Naive thymus-derived CD4-positive, alpha-beta T cell (primary cell): ENCODE data around the gene COL24A1. TPM values are rescaled to one million over a fixed set of nuclear protein-coding genes. Genes with fewer than 3 reads are reported as not detected.
A peak's percentile ranks its signal among the peaks of the same experiment; 100 is the strongest.

ENCODE experiments used
- ATAC-seq: fragments of 150-1000 bp; cut with Tn5 transposase; 2 replicates; pipeline ENCODE4 v1.10.0; 2021; ENCODE audit warnings: mild to moderate bottlenecking, moderate library complexity
- CTCF ChIA-PET: fragments of 350-600 bp; sonication (Branson Sonifier 250); formaldehyde crosslinking; loops from one replicate; lab custom pipeline; 2021; ENCODE audit warnings: antibody characterized with exemption; lab: Charles Lee
- POLR2A ChIA-PET: fragments of 350-600 bp; sonication (Branson Sonifier 250); formaldehyde crosslinking; loops from one replicate; lab custom pipeline; 2021; ENCODE audit warnings: antibody characterized with exemption, inconsistent platforms; lab: Charles Lee
- DNase-seq, 9 donors: peaks; one replicate each; pipeline versions ENCODE4 v3.0.0 to v3.0.0-alpha.2; 2020 to 2022; ENCODE audit warnings: mixed read lengths in 1 of 9
- H3K27ac ChIP-seq: one replicate; pipeline ENCODE4 v1.7.0; 2013; ENCODE audit warnings: mild to moderate bottlenecking, low read depth, low read length, moderate library complexity
- H3K27me3 ChIP-seq, 2 donors: one replicate each; pipeline ENCODE4 v1.7.0; 2013; ENCODE audit warnings: low read length in 2 of 2, mild to moderate bottlenecking in 2 of 2, moderate library complexity in 2 of 2; ENCODE audit not compliant: control insufficient read depth in 2 of 2, insufficient read depth in 2 of 2
- H3K36me3 ChIP-seq, 3 experiments: 1 replicate in 2 of 3; 2 replicates in 1 of 3; pipeline ENCODE4 v1.7.0; 2013; ENCODE audit warnings: low read length in 3 of 3, mild to moderate bottlenecking in 3 of 3, moderate library complexity in 1 of 3; ENCODE audit not compliant: insufficient read depth in 3 of 3, control insufficient read depth in 2 of 3
- H3K4me1 ChIP-seq, 2 donors: one replicate each; pipeline ENCODE4 v1.7.0; 2013; ENCODE audit warnings: low read length in 2 of 2, mild to moderate bottlenecking in 2 of 2, moderate library complexity in 1 of 2; ENCODE audit not compliant: control insufficient read depth in 2 of 2, insufficient read depth in 2 of 2
- H3K4me3 ChIP-seq: 2 replicates; pipeline ENCODE4 v1.7.0; 2013; ENCODE audit warnings: mild to moderate bottlenecking, low read length
- H3K9me3 ChIP-seq, 3 experiments: 1 replicate in 2 of 3; 2 replicates in 1 of 3; pipeline ENCODE4 v1.7.0; 2013; ENCODE audit warnings: low read length in 3 of 3; ENCODE audit not compliant: control insufficient read depth in 2 of 3
- H3K27ac Mint-ChIP-seq, 9 donors: one replicate each; pipeline ENCODE4 v1.8.0; 2020 to 2022; ENCODE audit warnings: mixed read lengths in 9 of 9, mild to moderate bottlenecking in 8 of 9, moderate library complexity in 5 of 9, inconsistent platforms in 2 of 9
- H3K27me3 Mint-ChIP-seq, 5 donors: one replicate each; pipeline ENCODE4 v1.8.0; 2021 to 2022; ENCODE audit warnings: mixed read lengths in 5 of 5, mild to moderate bottlenecking in 1 of 5
- H3K36me3 Mint-ChIP-seq, 5 donors: one replicate each; pipeline ENCODE4 v1.8.0; 2020 to 2022; ENCODE audit warnings: mixed read lengths in 5 of 5, mild to moderate bottlenecking in 3 of 5, inconsistent platforms in 1 of 5
- H3K4me1 Mint-ChIP-seq, 7 donors: one replicate each; pipeline ENCODE4 v1.8.0; 2020 to 2022; ENCODE audit warnings: mixed read lengths in 7 of 7, mild to moderate bottlenecking in 3 of 7, inconsistent platforms in 1 of 7
- H3K4me3 Mint-ChIP-seq, 10 donors: one replicate each; pipeline ENCODE4 v1.8.0; 2020 to 2022; ENCODE audit warnings: mild to moderate bottlenecking in 10 of 10, mixed read lengths in 10 of 10, moderate library complexity in 6 of 10, inconsistent platforms in 2 of 10
- H3K9me3 Mint-ChIP-seq, 11 donors: one replicate each; pipeline ENCODE4 v1.8.0; 2020 to 2022; ENCODE audit warnings: mixed read lengths in 11 of 11, mild to moderate bottlenecking in 4 of 11, inconsistent platforms in 1 of 11, moderate library complexity in 1 of 11
- intact Hi-C, 2 donors: fragments of 100-400 bp; cut with micrococcal nuclease; formaldehyde crosslinking; loops; one replicate each; pipeline ENCODE4 v1.15.1; 2023
- polyA plus RNA-seq, 2 donors: library from polyadenylated mRNA; unstranded; fragments of 300-500 nt; fragmentation: Illumina TruSeq; gene quantifications; one replicate each; pipeline ENCODE4 v1.2.3, GENCODE V29; 2021
- total RNA-seq, 6 experiments: library from RNA in 5 of 6; stranded (reverse) in 5 of 6; gene quantifications; 1 replicate in 5 of 6; 2 replicates in 1 of 6; pipeline ENCODE4 v1.2.3 and lab custom pipeline; 2021 to 2026

Gene COL24A1
- total and polyA plus RNA-seq, 7 experiments from 2014 or later, result 0.40 to 1.5 TPM; not detected in 5

GRCh38 chr1:86176226-86176625, 19.7 kb upstream of the COL24A1 start:
- Histone ChIP-seq H3K9me3 (no peaks in the 10 kb centered on the region), H3K4me1 (no peaks in the 10 kb centered on the region), H3K36me3 (no peaks in the 10 kb centered on the region), H3K27me3 (no peaks in the 10 kb centered on the region), H3K27ac (no peak overlapping the region), H3K4me3 (no peak overlapping the region)
- H3K4me3 Mint-ChIP-seq, result no peak overlapping the region
- intact Hi-C loops, result no loop called here
- POLR2A ChIA-PET, result no interaction called here
- H3K36me3 Mint-ChIP-seq, result no peaks in the 10 kb centered on the region
- no peaks in the 10 kb centered on the region for H3K4me1 Mint-ChIP-seq
- peaks cover 0 to 8% (median 0%) of the 10 kb centered on the region in 5 donors for H3K27me3 Mint-ChIP-seq
- H3K9me3 Mint-ChIP-seq, result peaks cover 0 to 7% (median 3%) of the 10 kb centered on the region in 11 donors
- DNase-seq, result no peak
- no peak for ATAC-seq
- CTCF ChIA-PET, result no interaction called here
- no peak overlapping the region for H3K27ac Mint-ChIP-seq

GRCh38 chr1:86175756-86176155, 19.2 kb upstream of the COL24A1 start:
- ATAC-seq, result no peak
- H3K27me3 ChIP-seq, result no peaks in the 10 kb centered on the region
- CTCF ChIA-PET, result no interaction called here
- no peak overlapping the region for H3K4me3 ChIP-seq
- POLR2A ChIA-PET, result no interaction called here
- no peaks in the 10 kb centered on the region for H3K36me3 ChIP-seq
- Mint-ChIP-seq H3K27me3 (peaks cover 0 to 8% (median 0%) of the 10 kb centered on the region in 5 donors), H3K27ac (no peak overlapping the region), H3K9me3 (peaks cover 0 to 7% (median 3%) of the 10 kb centered on the region in 11 donors), H3K36me3 (no peaks in the 10 kb centered on the region), H3K4me3 (no peak overlapping the region), H3K4me1 (no peaks in the 10 kb centered on the region)
- H3K9me3 ChIP-seq, result no peaks in the 10 kb centered on the region
- intact Hi-C loops, result no loop called here
- no peak for DNase-seq
- no peaks in the 10 kb centered on the region for H3K4me1 ChIP-seq
- no peak overlapping the region for H3K27ac ChIP-seq

GRCh38 chr1:86169625-86170024, 13.1 kb upstream of the COL24A1 start:
- H3K27ac Mint-ChIP-seq, result no peak overlapping the region
- ATAC-seq (no peak), DNase-seq (no peak)
- peaks cover 0 to 5% (median 0%) of the 10 kb centered on the region in 5 donors for H3K36me3 Mint-ChIP-seq
- intact Hi-C loops, result no loop called here
- no peaks in the 10 kb centered on the region for H3K36me3 ChIP-seq
- ChIA-PET CTCF (no interaction called here), POLR2A (no interaction called here)
- H3K27ac ChIP-seq, result no peak overlapping the region
- no peaks in the 10 kb centered on the region for H3K9me3 ChIP-seq
- H3K27me3 ChIP-seq, result no peaks in the 10 kb centered on the region
- peaks cover 0 to 24% (median 9%) of the 10 kb centered on the region in 11 donors for H3K9me3 Mint-ChIP-seq
- peaks cover 0 to 13% (median 0%) of the 10 kb centered on the region in 5 donors for H3K27me3 Mint-ChIP-seq
- no peaks in the 10 kb centered on the region for H3K4me1 Mint-ChIP-seq
- H3K4me3 Mint-ChIP-seq, result no peak overlapping the region
- H3K4me1 ChIP-seq, result no peaks in the 10 kb centered on the region
- no peak overlapping the region for H3K4me3 ChIP-seq

- Mint-ChIP-seq H3K27ac (no peak overlapping the region), H3K36me3 (peaks cover 0 to 6% (median 0%) of the 10 kb centered on the region in 5 donors), H3K4me1 (peaks cover 0 to 11% (median 7%) of the 10 kb centered on the region in 7 donors), H3K27me3 (peaks cover 17 to 33% (median 25%) of the 10 kb centered on the region in 5 donors), H3K9me3 (peaks cover 0 to 9% (median 5%) of the 10 kb centered on the region in 11 donors), H3K4me3 (no peak overlapping the region)
- no peaks in the 10 kb centered on the region for H3K4me1 ChIP-seq
- H3K4me3 ChIP-seq, result no peak overlapping the region
- no peak for ATAC-seq
- no peak overlapping the region for H3K27ac ChIP-seq
- H3K27me3 ChIP-seq, result no peaks in the 10 kb centered on the region
- intact Hi-C loops, result no loop called here
- no peak for DNase-seq
- H3K36me3 ChIP-seq, result no peaks in the 10 kb centered on the region
- ChIA-PET CTCF (no interaction called here), POLR2A (no interaction called here)
- no peaks in the 10 kb centered on the region for H3K9me3 ChIP-seq
Measured at GRCh38 chr1:86159800-86160199, 3.2 kb upstream of the COL24A1 start.

- Histone ChIP-seq H3K9me3 (no peaks in the 10 kb centered on the region), H3K4me1 (no peaks in the 10 kb centered on the region), H3K4me3 (no peak overlapping the region), H3K27me3 (no peaks in the 10 kb centered on the region), H3K27ac (no peak overlapping the region), H3K36me3 (no peaks in the 10 kb centered on the region)
- intact Hi-C loops, result no loop called here
- H3K4me1 Mint-ChIP-seq, result peaks cover 0 to 11% (median 7%) of the 10 kb centered on the region in 7 donors
- DNase-seq, result no peak
- peaks cover 29 to 43% (median 41%) of the 10 kb centered on the region in 5 donors for H3K27me3 Mint-ChIP-seq
- H3K4me3 Mint-ChIP-seq, result peak overlapping the region in 4 of 10 donors; percentile 10 to 50 (median 48)
- ChIA-PET POLR2A (no interaction called here), CTCF (interaction anchor here (0.6 kb wide), 1 partner anchor 17 kb away, joined by 4 read pairs; no protein-coding TSS in a partner anchor)
- peaks cover 0 to 12% (median 2%) of the 10 kb centered on the region in 11 donors for H3K9me3 Mint-ChIP-seq
- peak; percentile 47 for ATAC-seq
- peaks cover 0 to 6% (median 0%) of the 10 kb centered on the region in 5 donors for H3K36me3 Mint-ChIP-seq
- H3K27ac Mint-ChIP-seq, result no peak overlapping the region
Measured at GRCh38 chr1:86155807-86156565, 586 bp downstream of the COL24A1 start.

- no peak overlapping the region for H3K4me3 ChIP-seq
- no peaks in the 10 kb centered on the region for H3K4me1 ChIP-seq
- peaks cover 0 to 12% (median 2%) of the 10 kb centered on the region in 11 donors for H3K9me3 Mint-ChIP-seq
- H3K4me1 Mint-ChIP-seq, result peaks cover 0 to 11% (median 7%) of the 10 kb centered on the region in 7 donors
- CTCF ChIA-PET, result no interaction called here
- H3K36me3 ChIP-seq, result no peaks in the 10 kb centered on the region
- H3K36me3 Mint-ChIP-seq, result peaks cover 0 to 6% (median 0%) of the 10 kb centered on the region in 5 donors
- peaks cover 29 to 43% (median 41%) of the 10 kb centered on the region in 5 donors for H3K27me3 Mint-ChIP-seq
- POLR2A ChIA-PET, result no interaction called here
- intact Hi-C loops, result no loop called here
- no peaks in the 10 kb centered on the region for H3K9me3 ChIP-seq
- H3K4me3 Mint-ChIP-seq, result no peak overlapping the region
- no peaks in the 10 kb centered on the region for H3K27me3 ChIP-seq
- DNase-seq, result peak in 1 of 9 donors; percentile 7
- no peak overlapping the region for H3K27ac ChIP-seq
- ATAC-seq, result peak; percentile 56
- H3K27ac Mint-ChIP-seq, result no peak overlapping the region
Measured at GRCh38 chr1:86155051-86155806, 1.3 kb downstream of the COL24A1 start.
